Mesodermal cell (in vitro differentiated cells): Measurements from ENCODE around the gene C8G.

Source experiments
- H3K27ac ChIP-seq: 2 replicates; pipeline ENCODE4 v1.7.0; 2013; ENCODE audit warnings: mild to moderate bottlenecking, low read depth, low read length, moderate library complexity; ENCODE audit not compliant: severe bottlenecking
- H3K36me3 ChIP-seq: 2 replicates; pipeline ENCODE4 v1.7.1; 2013; ENCODE audit warnings: mild to moderate bottlenecking, low read length, moderate library complexity; ENCODE audit not compliant: control insufficient read depth, insufficient read depth
- H3K4me1 ChIP-seq: one replicate; pipeline ENCODE4 v1.7.1; 2013; ENCODE audit warnings: mild to moderate bottlenecking, low read length; ENCODE audit not compliant: insufficient read depth, control insufficient read depth, poor library complexity, severe bottlenecking
- H3K4me3 ChIP-seq: 2 replicates; pipeline ENCODE4 v1.7.0; 2013; ENCODE audit warnings: low read length, control low read depth, mild to moderate bottlenecking; ENCODE audit not compliant: insufficient read depth, poor library complexity, severe bottlenecking; ENCODE audit errors: extremely low read depth
- H3K9me3 ChIP-seq: 2 replicates; pipeline ENCODE4 v1.7.1; 2013; ENCODE audit warnings: mild to moderate bottlenecking, low read length, moderate library complexity; ENCODE audit not compliant: control insufficient read depth
- WGBS, 2 experiments: methylation state at CpG; one replicate each; pipeline ENCODE4 v1.1.5; 2013; ENCODE audit warnings: missing lambda C conversion rate in 2 of 2; ENCODE audit not compliant: insufficient coverage in 2 of 2; 5-methylcytosine and 5-hydroxymethylcytosine counted together

The C8G gene

GRCh38 chr9:136988872-136989271 is 43.8 kb downstream of the C8G start:
- Histone ChIP-seq H3K9me3 (peaks cover 8% of the 10 kb centered on the region), H3K36me3 (peaks cover 5% of the 10 kb centered on the region), H3K27ac (no peak overlapping the region), H3K4me1 (peaks cover 10% of the 10 kb centered on the region), H3K4me3 (no peak overlapping the region)
- WGBS, 2 experiments = 92 to 95% methylated on average over 2 to 4 of the region's 4 CpGs

- Histone ChIP-seq H3K36me3 (peaks cover 12% of the 10 kb centered on the region), H3K4me3 (no peak overlapping the region), H3K9me3 (peaks cover 8% of the 10 kb centered on the region), H3K4me1 (peaks cover 10% of the 10 kb centered on the region), H3K27ac (no peak overlapping the region)
- 79 to 86% methylated on average over 7 to 9 of the region's 10 CpGs for WGBS, 2 experiments
Measured at GRCh38 chr9:136990242-136990911, 45.3 kb downstream of the C8G start.

- 2 to 5% methylated on average over 41 to 58 of the region's 92 CpGs for WGBS, 2 experiments
- H3K27ac ChIP-seq = no peak within 1 kb of the TSS
Measured at GRCh38 chr9:136991993-136992818, 47.2 kb downstream of the C8G start, which contains the start of gene PAXX. Gene PAXX, plus strand, starts transcription at chr9:136992422. Its CDS starts 22 bp downstream, at chr9:136992444.

GRCh38 chr9:136992819-136993369 is 47.9 kb downstream of the C8G start:
- H3K9me3 ChIP-seq = peaks cover 8% of the 10 kb centered on the region
- peak overlapping the region; percentile 72 for H3K4me3 ChIP-seq
- peaks cover 12% of the 10 kb centered on the region for H3K36me3 ChIP-seq
- H3K4me1 ChIP-seq = peaks cover 19% of the 10 kb centered on the region
- WGBS, 2 experiments = 42 to 44% methylated on average over 17 of the region's 18 CpGs
- H3K27ac ChIP-seq = no peak overlapping the region

More at GRCh38 chr9:136991993-136992818, 47.2 kb downstream of the C8G start, which contains the start of gene PAXX:
- Histone ChIP-seq H3K4me1 (peaks cover 19% of the 10 kb centered on the region), H3K36me3 (peaks cover 12% of the 10 kb centered on the region), H3K4me3 (peak within 1 kb of the TSS; percentile 72), H3K9me3 (peaks cover 8% of the 10 kb centered on the region)

GRCh38 chr9:136994180-136994887 is 49.3 kb downstream of the C8G start:
- Histone ChIP-seq H3K4me3 (no peak overlapping the region), H3K9me3 (peaks cover 8% of the 10 kb centered on the region), H3K36me3 (peaks cover 12% of the 10 kb centered on the region), H3K4me1 (peaks cover 19% of the 10 kb centered on the region), H3K27ac (no peak overlapping the region)
- WGBS, 2 experiments = 81 to 89% methylated on average over 52 to 53 of the region's 54 CpGs

- Histone ChIP-seq H3K4me1 (peaks cover 19% of the 10 kb centered on the region), H3K4me3 (no peak overlapping the region), H3K27ac (no peak overlapping the region), H3K36me3 (peaks cover 12% of the 10 kb centered on the region), H3K9me3 (peaks cover 8% of the 10 kb centered on the region)
- 73 to 86% methylated on average over 38 to 40 of the region's 40 CpGs for WGBS, 2 experiments
Measured at GRCh38 chr9:136994888-136995230, 49.8 kb downstream of the C8G start.

- no peak overlapping the region for H3K27ac ChIP-seq
- WGBS, 2 experiments = 90 to 93% methylated on average over 9 to 27 of the region's 30 CpGs
- H3K36me3 ChIP-seq = peaks cover 12% of the 10 kb centered on the region
- peaks cover 6% of the 10 kb centered on the region for H3K9me3 ChIP-seq
- no peak overlapping the region for H3K4me3 ChIP-seq
- H3K4me1 ChIP-seq = peaks cover 22% of the 10 kb centered on the region
Measured at GRCh38 chr9:136995362-136995761, 50.3 kb downstream of the C8G start.

- H3K9me3 ChIP-seq = peaks cover 3% of the 10 kb centered on the region
- H3K27ac ChIP-seq = peak overlapping the region; percentile 5
- no peak overlapping the region for H3K4me3 ChIP-seq
- H3K4me1 ChIP-seq = peaks cover 22% of the 10 kb centered on the region
- WGBS, 2 experiments = 84 to 94% methylated on average over 9 to 10 of the region's 12 CpGs
- peaks cover 12% of the 10 kb centered on the region for H3K36me3 ChIP-seq
Measured at GRCh38 chr9:136995772-136996311, 50.8 kb downstream of the C8G start.
